Neural progenitor cell (in vitro differentiated cells): ENCODE data around the gene BCAS3.

Experiments used
- EZH2 ChIP-seq: fragments of 200-600 bp; sonication (generic); IDR thresholded peaks from 2 replicates; pipeline ENCODE4 v1.6.1; 2017; ENCODE audit warnings: antibody characterized with exemption, mild to moderate bottlenecking, moderate library complexity
- TF ChIP-seq, protein P1 (sequence below): fragments of 200-600 bp; sonication (generic); IDR thresholded peaks from 2 replicates; pipeline ENCODE4 v1.5.1; 2017; ENCODE audit warnings: antibody characterized with exemption, mild to moderate bottlenecking

- TF ChIP-seq, protein P1, sequence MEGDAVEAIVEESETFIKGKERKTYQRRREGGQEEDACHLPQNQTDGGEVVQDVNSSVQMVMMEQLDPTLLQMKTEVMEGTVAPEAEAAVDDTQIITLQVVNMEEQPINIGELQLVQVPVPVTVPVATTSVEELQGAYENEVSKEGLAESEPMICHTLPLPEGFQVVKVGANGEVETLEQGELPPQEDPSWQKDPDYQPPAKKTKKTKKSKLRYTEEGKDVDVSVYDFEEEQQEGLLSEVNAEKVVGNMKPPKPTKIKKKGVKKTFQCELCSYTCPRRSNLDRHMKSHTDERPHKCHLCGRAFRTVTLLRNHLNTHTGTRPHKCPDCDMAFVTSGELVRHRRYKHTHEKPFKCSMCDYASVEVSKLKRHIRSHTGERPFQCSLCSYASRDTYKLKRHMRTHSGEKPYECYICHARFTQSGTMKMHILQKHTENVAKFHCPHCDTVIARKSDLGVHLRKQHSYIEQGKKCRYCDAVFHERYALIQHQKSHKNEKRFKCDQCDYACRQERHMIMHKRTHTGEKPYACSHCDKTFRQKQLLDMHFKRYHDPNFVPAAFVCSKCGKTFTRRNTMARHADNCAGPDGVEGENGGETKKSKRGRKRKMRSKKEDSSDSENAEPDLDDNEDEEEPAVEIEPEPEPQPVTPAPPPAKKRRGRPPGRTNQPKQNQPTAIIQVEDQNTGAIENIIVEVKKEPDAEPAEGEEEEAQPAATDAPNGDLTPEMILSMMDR: no peak
- TF ChIP-seq EZH2: no peak
Observed at GRCh38 chr17:60699090-60699489, 21.4 kb downstream of the BCAS3 start.
